SU-DHL-6 (cell line): ENCODE data around the gene CUL7.

Experiments
- CTCF ChIP-seq: fragments of 200-600 bp; sonication (generic); IDR thresholded peaks from one replicate; pipeline ENCODE4 v1.5.1; 2017; ENCODE audit warnings: antibody characterized with exemption, mild to moderate bottlenecking, low read length, moderate library complexity; ENCODE audit not compliant: insufficient read depth, poor library complexity, severe bottlenecking
- EZH2phosphoT487 ChIP-seq: fragments of 200-600 bp; sonication (generic), shearing (Covaris generic); conservative IDR thresholded peaks from 2 replicates; pipeline ENCODE4 v1.6.1; 2018; ENCODE audit warnings: mild to moderate bottlenecking, antibody characterized with exemption, low read length, moderate library complexity, mixed read lengths

DNA sequence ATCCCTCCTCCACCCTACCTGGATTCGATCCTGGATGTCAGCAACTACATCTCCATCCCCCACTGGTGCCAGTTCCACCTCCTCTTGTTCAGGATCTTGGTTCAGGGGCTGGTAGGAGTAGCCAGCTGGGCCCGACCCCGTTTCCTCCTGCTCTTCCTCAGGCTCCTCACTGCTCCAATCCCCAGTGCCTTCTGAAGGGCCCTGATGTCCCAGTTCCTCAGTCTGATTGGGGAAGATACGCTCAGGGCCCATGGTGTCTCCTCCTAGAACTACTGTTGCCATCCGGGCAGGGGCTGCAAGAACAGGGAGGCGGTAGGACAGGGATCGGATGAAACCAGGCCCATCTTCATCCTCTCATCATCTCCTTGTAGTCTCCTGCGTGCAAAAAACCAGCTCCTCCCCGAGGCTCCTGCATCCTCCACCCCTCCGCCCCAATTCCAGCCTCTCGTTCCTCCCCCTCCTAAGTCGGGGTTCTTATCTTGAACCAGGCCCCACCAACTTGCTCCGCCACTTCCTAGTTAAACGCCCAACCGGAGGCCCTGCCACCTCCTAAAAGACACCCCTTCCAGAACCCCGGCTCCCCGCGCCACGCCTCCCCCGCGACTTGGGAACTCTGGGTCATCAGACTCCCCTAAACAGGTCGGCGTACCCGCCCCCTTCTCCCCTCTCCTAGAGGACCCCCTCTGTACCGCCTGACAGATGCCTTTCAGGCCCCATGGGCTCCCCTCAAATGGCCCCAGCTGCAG lies 40.4 kb downstream of the CUL7 start:
- TF ChIP-seq CTCF (no peak), EZH2phosphoT487 (no peak)
